HEK293 (cell line): ENCODE measurements around the gene FYTTD1.

Source experiments
- CTCF ChIP-seq: fragments of 450-650 bp; formaldehyde crosslinking; IDR thresholded peaks from 2 replicates; pipeline ENCODE4 v1.5.1; 2016; ENCODE audit warnings: missing biosample characterization, missing genetic modification characterization
- HOXA7 ChIP-seq: sonication (generic); formaldehyde crosslinking; IDR thresholded peaks from 2 replicates; pipeline ENCODE4 v1.8.1; 2022; ENCODE audit warnings: missing genetic modification reagents, borderline replicate concordance
- ZBTB49 ChIP-seq: fragments of 450-650 bp; formaldehyde crosslinking; IDR thresholded peaks from 2 replicates; pipeline ENCODE4 v1.5.1; 2016; ENCODE audit warnings: missing biosample characterization, missing genetic modification characterization, low read depth
- ZBTB8A ChIP-seq: fragments of 450-650 bp; formaldehyde crosslinking; IDR thresholded peaks from 2 replicates; pipeline ENCODE4 v1.5.1; 2016; ENCODE audit warnings: missing biosample characterization, missing genetic modification characterization
- ZNF23 ChIP-seq: fragments of 450-650 bp; formaldehyde crosslinking; IDR thresholded peaks from 2 replicates; pipeline ENCODE4 v1.5.1; 2016; ENCODE audit warnings: missing biosample characterization, missing genetic modification characterization, borderline replicate concordance
- ZNF549 ChIP-seq: fragments of 450-650 bp; IDR thresholded peaks from 2 replicates; pipeline ENCODE4 v1.5.1; 2018; ENCODE audit warnings: missing biosample characterization, missing genetic modification characterization, mild to moderate bottlenecking, inconsistent platforms, moderate library complexity
- ZNF623 ChIP-seq: fragments of 450-650 bp; formaldehyde crosslinking; IDR thresholded peaks from 2 replicates; pipeline ENCODE4 v1.5.1; 2016; ENCODE audit warnings: missing biosample characterization, missing genetic modification characterization
- ZNF629 ChIP-seq: fragments of 450-650 bp; formaldehyde crosslinking; IDR thresholded peaks from 2 replicates; pipeline ENCODE4 v1.5.1; 2017; ENCODE audit warnings: missing biosample characterization, missing genetic modification characterization
- ZNF792 ChIP-seq: fragments of 450-650 bp; formaldehyde crosslinking; IDR thresholded peaks from 2 replicates; pipeline ENCODE4 v1.5.1; 2016; ENCODE audit warnings: missing biosample characterization, missing genetic modification characterization
- TF ChIP-seq, protein P1 (sequence below): fragments of 450-650 bp; formaldehyde crosslinking; IDR thresholded peaks from 2 replicates; pipeline ENCODE4 v1.5.1; 2016; ENCODE audit warnings: missing biosample characterization, missing genetic modification characterization
- TF ChIP-seq, protein P2 (sequence below): fragments of 450-650 bp; formaldehyde crosslinking; IDR thresholded peaks from 2 replicates; pipeline ENCODE4 v1.5.1; 2016; ENCODE audit warnings: missing biosample characterization, missing genetic modification characterization

DNA sequence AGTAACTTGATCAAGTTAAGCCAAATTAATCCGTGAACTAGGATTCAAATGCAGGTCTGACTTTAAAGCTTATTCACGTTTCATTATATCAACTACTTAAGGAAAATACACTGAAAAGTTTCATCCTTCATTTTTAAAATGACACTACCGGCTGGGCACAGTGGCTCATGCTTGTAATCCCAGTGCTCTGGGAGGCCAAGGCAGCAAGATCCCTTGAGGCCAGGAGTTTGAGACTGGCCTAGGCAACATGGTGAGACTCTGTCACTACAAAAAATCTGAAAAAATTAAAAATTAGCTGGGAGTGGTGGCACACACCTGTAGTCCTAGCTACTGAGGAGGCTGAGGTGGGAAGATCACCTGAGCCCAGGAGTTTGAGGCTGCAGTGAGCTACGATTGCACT is 16.6 kb upstream of the FYTTD1 start:
- TF ChIP-seq, protein P1, sequence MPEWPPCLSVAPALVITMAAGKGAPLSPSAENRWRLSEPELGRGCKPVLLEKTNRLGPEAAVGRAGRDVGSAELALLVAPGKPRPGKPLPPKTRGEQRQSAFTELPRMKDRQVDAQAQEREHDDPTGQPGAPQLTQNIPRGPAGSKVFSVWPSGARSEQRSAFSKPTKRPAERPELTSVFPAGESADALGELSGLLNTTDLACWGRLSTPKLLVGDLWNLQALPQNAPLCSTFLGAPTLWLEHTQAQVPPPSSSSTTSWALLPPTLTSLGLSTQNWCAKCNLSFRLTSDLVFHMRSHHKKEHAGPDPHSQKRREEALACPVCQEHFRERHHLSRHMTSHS (tag by site-specific recombination): no peak
- no peak for TF ChIP-seq ZNF792 (tag by site-specific recombination)
- TF ChIP-seq CTCF: no peak
- TF ChIP-seq, protein P2, sequence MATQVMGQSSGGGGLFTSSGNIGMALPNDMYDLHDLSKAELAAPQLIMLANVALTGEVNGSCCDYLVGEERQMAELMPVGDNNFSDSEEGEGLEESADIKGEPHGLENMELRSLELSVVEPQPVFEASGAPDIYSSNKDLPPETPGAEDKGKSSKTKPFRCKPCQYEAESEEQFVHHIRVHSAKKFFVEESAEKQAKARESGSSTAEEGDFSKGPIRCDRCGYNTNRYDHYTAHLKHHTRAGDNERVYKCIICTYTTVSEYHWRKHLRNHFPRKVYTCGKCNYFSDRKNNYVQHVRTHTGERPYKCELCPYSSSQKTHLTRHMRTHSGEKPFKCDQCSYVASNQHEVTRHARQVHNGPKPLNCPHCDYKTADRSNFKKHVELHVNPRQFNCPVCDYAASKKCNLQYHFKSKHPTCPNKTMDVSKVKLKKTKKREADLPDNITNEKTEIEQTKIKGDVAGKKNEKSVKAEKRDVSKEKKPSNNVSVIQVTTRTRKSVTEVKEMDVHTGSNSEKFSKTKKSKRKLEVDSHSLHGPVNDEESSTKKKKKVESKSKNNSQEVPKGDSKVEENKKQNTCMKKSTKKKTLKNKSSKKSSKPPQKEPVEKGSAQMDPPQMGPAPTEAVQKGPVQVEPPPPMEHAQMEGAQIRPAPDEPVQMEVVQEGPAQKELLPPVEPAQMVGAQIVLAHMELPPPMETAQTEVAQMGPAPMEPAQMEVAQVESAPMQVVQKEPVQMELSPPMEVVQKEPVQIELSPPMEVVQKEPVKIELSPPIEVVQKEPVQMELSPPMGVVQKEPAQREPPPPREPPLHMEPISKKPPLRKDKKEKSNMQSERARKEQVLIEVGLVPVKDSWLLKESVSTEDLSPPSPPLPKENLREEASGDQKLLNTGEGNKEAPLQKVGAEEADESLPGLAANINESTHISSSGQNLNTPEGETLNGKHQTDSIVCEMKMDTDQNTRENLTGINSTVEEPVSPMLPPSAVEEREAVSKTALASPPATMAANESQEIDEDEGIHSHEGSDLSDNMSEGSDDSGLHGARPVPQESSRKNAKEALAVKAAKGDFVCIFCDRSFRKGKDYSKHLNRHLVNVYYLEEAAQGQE (tag by site-specific recombination): no peak
- no peak for TF ChIP-seq ZBTB8A (tag by site-specific recombination)
- TF ChIP-seq ZNF23 (tag by site-specific recombination): no peak
- TF ChIP-seq ZNF623: no peak
- no peak for TF ChIP-seq HOXA7 (CRISPR knock-in tag)
- no peak for TF ChIP-seq ZNF629 (tag by site-specific recombination)
- TF ChIP-seq ZNF549 (tag by site-specific recombination): no peak
- TF ChIP-seq ZBTB49 (tag by site-specific recombination): no peak
